Progenitor cell of endocrine pancreas (in vitro differentiated cells): ENCODE results near the gene KRT26. TPM values are rescaled to one million over a fixed set of nuclear protein-coding genes. Genes with fewer than 3 reads are reported as not detected.
"Not testable (repeated sequence)": the region's sequence is repeated elsewhere in the genome, so short reads cannot be mapped to it uniquely, and the experiment has no call there.

Source experiments
- DNase-seq: peaks from one replicate; pipeline ENCODE4 v3.0.0; 2021; ENCODE audit warnings: low spot score; ENCODE audit not compliant: unreplicated experiment
- H3K27ac Mint-ChIP-seq: 2 replicates; pipeline ENCODE4 v1.8.0; 2021; ENCODE audit warnings: mild to moderate bottlenecking, moderate library complexity, mixed read lengths
- H3K27me3 Mint-ChIP-seq: 2 replicates; pipeline ENCODE4 v1.8.0; 2021; ENCODE audit warnings: mixed read lengths
- H3K36me3 Mint-ChIP-seq: 2 replicates; pipeline ENCODE4 v1.8.0; 2022; ENCODE audit warnings: mixed read lengths; ENCODE audit not compliant: insufficient read depth
- H3K4me1 Mint-ChIP-seq: 2 replicates; pipeline ENCODE4 v1.8.0; 2021; ENCODE audit warnings: low read depth, mixed read lengths
- H3K4me3 Mint-ChIP-seq: 2 replicates; pipeline ENCODE4 v1.8.0; 2021; ENCODE audit warnings: low read depth, mild to moderate bottlenecking, moderate library complexity, mixed read lengths
- H3K9me3 Mint-ChIP-seq: 2 replicates; pipeline ENCODE4 v1.8.0; 2021; ENCODE audit warnings: low read depth, mixed read lengths
- total RNA-seq: library from RNA; stranded (reverse); gene quantifications from 2 replicates; pipeline ENCODE4 v1.2.1, GENCODE V29; 2021
- TF ChIP-seq, protein P1 (sequence below): fragments of 200-600 bp; sonication (generic); IDR thresholded peaks from one replicate; pipeline ENCODE4 v1.5.0; 2021; ENCODE audit warnings: antibody characterized with exemption, mild to moderate bottlenecking; ENCODE audit not compliant: unreplicated experiment

KRT26 gene
- total RNA-seq, 1 donor from 2014 or later: not detected

DNA sequence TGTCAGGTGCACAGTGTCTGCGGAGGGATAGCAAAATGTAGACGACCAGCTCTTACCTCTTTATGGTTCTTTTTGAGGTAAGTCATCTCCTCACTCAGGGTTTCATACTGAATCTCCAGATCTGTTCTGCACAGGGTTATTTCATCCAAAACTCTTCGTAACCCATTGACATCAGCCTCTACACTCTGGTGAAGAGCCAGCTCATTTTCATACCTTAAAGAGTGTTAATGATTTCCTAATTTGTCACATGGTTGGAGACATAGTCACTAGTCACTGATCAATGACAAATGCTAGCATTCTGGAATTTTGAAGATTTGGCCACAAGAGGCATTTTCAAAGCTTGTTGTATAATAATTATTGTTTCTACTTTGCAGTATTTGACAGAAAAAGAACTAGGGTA, 18.2 kb downstream of the KRT26 start:
- DNase-seq: no peak
- Mint-ChIP-seq H3K4me3 (no peak overlapping the region), H3K27me3 (no peaks in the 10 kb centered on the region), H3K27ac (no peak overlapping the region), H3K9me3 (peaks cover 5% of the 10 kb centered on the region), H3K4me1 (no peaks in the 10 kb centered on the region), H3K36me3 (no peaks in the 10 kb centered on the region)
- TF ChIP-seq, protein P1, sequence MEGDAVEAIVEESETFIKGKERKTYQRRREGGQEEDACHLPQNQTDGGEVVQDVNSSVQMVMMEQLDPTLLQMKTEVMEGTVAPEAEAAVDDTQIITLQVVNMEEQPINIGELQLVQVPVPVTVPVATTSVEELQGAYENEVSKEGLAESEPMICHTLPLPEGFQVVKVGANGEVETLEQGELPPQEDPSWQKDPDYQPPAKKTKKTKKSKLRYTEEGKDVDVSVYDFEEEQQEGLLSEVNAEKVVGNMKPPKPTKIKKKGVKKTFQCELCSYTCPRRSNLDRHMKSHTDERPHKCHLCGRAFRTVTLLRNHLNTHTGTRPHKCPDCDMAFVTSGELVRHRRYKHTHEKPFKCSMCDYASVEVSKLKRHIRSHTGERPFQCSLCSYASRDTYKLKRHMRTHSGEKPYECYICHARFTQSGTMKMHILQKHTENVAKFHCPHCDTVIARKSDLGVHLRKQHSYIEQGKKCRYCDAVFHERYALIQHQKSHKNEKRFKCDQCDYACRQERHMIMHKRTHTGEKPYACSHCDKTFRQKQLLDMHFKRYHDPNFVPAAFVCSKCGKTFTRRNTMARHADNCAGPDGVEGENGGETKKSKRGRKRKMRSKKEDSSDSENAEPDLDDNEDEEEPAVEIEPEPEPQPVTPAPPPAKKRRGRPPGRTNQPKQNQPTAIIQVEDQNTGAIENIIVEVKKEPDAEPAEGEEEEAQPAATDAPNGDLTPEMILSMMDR: no peak

DNA sequence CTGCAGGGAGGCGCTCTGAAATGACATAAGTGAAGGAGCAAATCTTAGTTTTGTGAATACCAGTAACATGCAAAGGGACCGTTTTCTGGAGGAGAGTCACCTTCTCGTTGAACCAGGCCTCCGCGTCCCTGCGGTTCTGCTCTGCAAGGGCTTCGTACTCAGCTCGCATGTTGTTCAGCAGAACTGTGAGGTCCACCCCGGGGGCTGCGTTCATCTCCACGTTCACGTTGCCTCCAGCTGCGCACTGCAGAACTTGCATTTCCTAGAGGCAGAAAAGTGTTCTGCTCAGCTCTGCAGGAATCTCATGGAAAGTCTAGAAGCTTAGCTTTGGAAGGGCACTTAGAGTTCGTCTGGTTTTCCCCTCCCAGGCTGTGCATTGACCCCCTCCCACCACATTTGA, 20.9 kb downstream of the KRT26 start:
- Mint-ChIP-seq H3K4me3 (no peak overlapping the region), H3K36me3 (no peaks in the 10 kb centered on the region), H3K27me3 (no peaks in the 10 kb centered on the region), H3K27ac (no peak overlapping the region), H3K9me3 (no peaks in the 10 kb centered on the region), H3K4me1 (no peaks in the 10 kb centered on the region)
- no peak for DNase-seq
- TF ChIP-seq, protein P1: no peak

DNA sequence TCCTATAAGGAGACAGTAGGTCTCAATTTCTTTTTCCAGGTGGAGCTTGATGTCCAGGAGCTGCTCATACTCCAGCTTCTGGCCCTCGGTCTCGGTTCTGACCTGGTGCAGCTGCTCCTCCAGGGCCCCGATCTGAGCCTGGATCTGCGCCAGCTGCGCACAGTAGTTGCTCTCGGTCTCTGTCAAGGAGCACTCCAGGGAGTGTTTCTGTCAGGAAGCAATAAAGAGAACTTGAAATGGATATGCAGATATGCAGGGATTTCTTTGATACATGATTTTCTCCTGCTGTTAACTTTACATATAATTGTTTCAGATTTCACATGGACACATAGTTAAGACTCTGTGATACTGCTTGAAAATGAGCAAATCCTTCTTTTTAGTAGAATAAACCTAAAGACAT, 21.6 kb downstream of the KRT26 start:
- H3K4me3 Mint-ChIP-seq: no peak overlapping the region
- no peak for DNase-seq
- TF ChIP-seq, protein P1: no peak
- H3K9me3 Mint-ChIP-seq: no peaks in the 10 kb centered on the region
- no peak overlapping the region for H3K27ac Mint-ChIP-seq
- H3K4me1 Mint-ChIP-seq: no peaks in the 10 kb centered on the region
- no peaks in the 10 kb centered on the region for H3K36me3 Mint-ChIP-seq
- no peaks in the 10 kb centered on the region for H3K27me3 Mint-ChIP-seq

DNA sequence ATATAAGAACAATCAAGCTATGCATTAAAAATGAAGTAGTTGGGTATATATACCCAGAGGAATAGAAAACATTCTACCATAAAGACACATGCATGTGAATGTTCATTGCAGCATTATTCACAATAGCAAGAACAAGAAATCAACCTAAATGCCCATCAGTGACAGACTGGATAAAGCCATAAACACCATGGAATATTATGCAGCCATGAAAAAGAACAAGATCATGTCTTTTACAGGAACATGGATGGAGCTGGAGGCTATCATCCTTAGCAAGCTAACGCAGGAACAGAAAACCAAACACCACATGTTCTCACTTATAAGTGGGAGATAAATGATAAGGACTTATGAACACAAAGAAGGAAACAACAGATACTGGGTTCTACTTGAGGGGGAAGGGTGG, 23.3 kb downstream of the KRT26 start:
- H3K4me3 Mint-ChIP-seq, DNase-seq, H3K36me3 Mint-ChIP-seq, H3K4me1 Mint-ChIP-seq, H3K9me3 Mint-ChIP-seq, H3K27me3 Mint-ChIP-seq, H3K27ac Mint-ChIP-seq: not testable (repeated sequence)

DNA sequence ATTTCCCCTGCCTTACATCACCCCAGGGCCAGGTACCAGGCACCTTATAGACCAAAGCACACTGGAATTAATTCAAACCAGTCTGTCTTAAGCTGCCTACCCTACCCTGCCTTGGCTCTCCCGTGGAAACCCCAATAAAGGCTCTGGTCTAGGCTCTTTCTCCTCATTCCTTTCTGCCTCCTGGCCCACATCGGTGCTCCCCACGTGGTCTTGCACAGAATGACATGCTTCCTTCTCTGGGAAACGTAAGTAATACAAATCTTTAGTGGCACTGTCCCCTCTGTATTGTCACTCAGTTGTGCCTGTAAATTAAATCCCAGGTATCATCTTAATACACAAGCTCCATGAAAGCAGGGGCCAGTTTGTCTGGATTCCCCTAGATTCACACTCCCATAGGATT, 33.4 kb downstream of the KRT26 start:
- H3K36me3 Mint-ChIP-seq: peaks cover 2% of the 10 kb centered on the region
- peaks cover 10% of the 10 kb centered on the region for H3K9me3 Mint-ChIP-seq
- H3K27me3 Mint-ChIP-seq: no peaks in the 10 kb centered on the region
- DNase-seq: no peak
- no peak overlapping the region for H3K4me3 Mint-ChIP-seq
- TF ChIP-seq, protein P1: no peak
- H3K4me1 Mint-ChIP-seq: no peaks in the 10 kb centered on the region
- no peak overlapping the region for H3K27ac Mint-ChIP-seq

DNA sequence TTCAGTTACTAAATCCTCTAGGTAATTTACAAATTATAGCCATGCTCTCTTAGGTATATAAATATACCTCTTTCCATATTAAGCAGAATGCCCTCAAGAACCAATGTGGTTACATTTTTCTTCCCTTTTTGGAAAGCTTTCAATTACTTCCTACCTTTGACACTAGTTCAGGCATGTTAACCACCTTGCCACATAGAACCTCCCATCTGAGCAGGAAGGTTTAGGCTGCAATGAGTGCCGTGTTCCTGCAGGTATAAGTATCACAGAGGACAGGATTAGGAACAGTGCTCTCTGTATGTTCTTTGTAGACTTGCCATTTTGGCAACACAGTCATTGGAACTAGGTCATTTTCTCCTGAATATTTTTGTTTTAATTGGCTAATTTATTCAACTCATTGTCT, 37.0 kb downstream of the KRT26 start:
- H3K27me3 Mint-ChIP-seq: no peaks in the 10 kb centered on the region
- H3K27ac Mint-ChIP-seq: no peak overlapping the region
- no peak overlapping the region for H3K4me3 Mint-ChIP-seq
- H3K9me3 Mint-ChIP-seq: peaks cover 3% of the 10 kb centered on the region
- no peaks in the 10 kb centered on the region for H3K4me1 Mint-ChIP-seq
- no peaks in the 10 kb centered on the region for H3K36me3 Mint-ChIP-seq
- TF ChIP-seq, protein P1: no peak
- no peak for DNase-seq
